CD14-positive monocyte (primary cell): Measurements from ENCODE around the gene HARBI1. TPM values are rescaled to one million over a fixed set of nuclear protein-coding genes. Genes with fewer than 3 reads are reported as not detected.

Experiments
- DNase-seq, 3 donors: peaks; one replicate each; pipeline ENCODE4 v3.0.0-alpha.2; 2011 to 2022
- H2AFZ ChIP-seq: 2 replicates; pipeline ENCODE4 v1.6.0; 2012; ENCODE audit warnings: mild to moderate bottlenecking, low read depth, low read length, inconsistent platforms; ENCODE audit not compliant: insufficient read depth, poor library complexity, severe bottlenecking
- H3K27ac ChIP-seq, 2 donors: 1 replicate in 1 of 2; 2 replicates in 1 of 2; pipeline ENCODE4 v1.5.1; 2012 to 2013; ENCODE audit warnings: low read length in 2 of 2, control low read depth in 1 of 2, inconsistent platforms in 1 of 2, low read depth in 1 of 2, mild to moderate bottlenecking in 1 of 2
- H3K27me3 ChIP-seq, 2 donors: one replicate each; pipeline versions ENCODE4 v1.6.0 to v1.6.1; 2011 to 2013; ENCODE audit warnings: low read length in 2 of 2; ENCODE audit not compliant: control insufficient read depth in 2 of 2, insufficient read depth in 2 of 2
- H3K36me3 ChIP-seq, 2 donors: replicated peaks in 1 of 2; 1 replicate in 1 of 2; 2 replicates in 1 of 2; pipeline versions ENCODE4 v1.5.1 to v1.6.1; 2012 to 2013; ENCODE audit warnings: low read length in 2 of 2, control low read depth in 1 of 2, inconsistent platforms in 1 of 2, mild to moderate bottlenecking in 1 of 2; ENCODE audit not compliant: insufficient read depth in 2 of 2, control insufficient read depth in 1 of 2
- H3K4me1 ChIP-seq, 2 donors: 1 replicate in 1 of 2; 2 replicates in 1 of 2; pipeline versions ENCODE4 v1.5.1 to v1.6.1; 2012 to 2013; ENCODE audit warnings: low read length in 2 of 2, control low read depth in 1 of 2, inconsistent platforms in 1 of 2, mild to moderate bottlenecking in 1 of 2, moderate library complexity in 1 of 2; ENCODE audit not compliant: insufficient read depth in 2 of 2, control insufficient read depth in 1 of 2
- H3K4me2 ChIP-seq: replicated peaks from 2 replicates; pipeline ENCODE3; 2012; ENCODE audit warnings: low read length, moderate library complexity, mild to moderate bottlenecking; ENCODE audit not compliant: poor library complexity, severe bottlenecking; ENCODE audit errors: extremely low read depth
- H3K4me3 ChIP-seq, 3 experiments: fragments of 200-600 bp in 1 of 3; sonication (generic) in 1 of 3; replicated peaks in 1 of 3; 1 replicate in 2 of 3; 2 replicates in 1 of 3; pipeline ENCODE4 v1.5.1; 2011 to 2013; ENCODE audit warnings: low read length in 3 of 3, mild to moderate bottlenecking in 3 of 3, control low read depth in 2 of 3, low read depth in 2 of 3, inconsistent platforms in 1 of 3, moderate library complexity in 1 of 3
- H3K79me2 ChIP-seq: 2 replicates; pipeline ENCODE4 v1.6.0; 2012; ENCODE audit warnings: mild to moderate bottlenecking, control low read depth, inconsistent platforms, low read length, moderate library complexity; ENCODE audit not compliant: insufficient read depth
- H3K9ac ChIP-seq: 2 replicates; pipeline ENCODE4 v1.6.0; 2017; ENCODE audit warnings: low read length, mild to moderate bottlenecking; ENCODE audit not compliant: insufficient read depth, poor library complexity, severe bottlenecking
- H3K9me3 ChIP-seq, 2 donors: replicated peaks in 1 of 2; 1 replicate in 1 of 2; 2 replicates in 1 of 2; pipeline versions ENCODE4 v1.5.1 to v1.6.1; 2012 to 2013; ENCODE audit warnings: low read length in 2 of 2, control low read depth in 1 of 2; ENCODE audit not compliant: control insufficient read depth in 1 of 2, insufficient read depth in 1 of 2
- H4K20me1 ChIP-seq: 2 replicates; pipeline ENCODE4 v1.6.0; 2012; ENCODE audit warnings: mild to moderate bottlenecking, low read length, control low read depth, moderate library complexity; ENCODE audit not compliant: insufficient read depth
- H3K27ac Mint-ChIP-seq, 7 donors: one replicate each; pipeline ENCODE4 v1.8.0; 2020; ENCODE audit warnings: mild to moderate bottlenecking in 7 of 7, mixed read lengths in 7 of 7, moderate library complexity in 6 of 7, inconsistent platforms in 2 of 7
- H3K27me3 Mint-ChIP-seq, 3 donors: one replicate each; pipeline ENCODE4 v1.8.0; 2021 to 2022; ENCODE audit warnings: low read depth in 3 of 3, mild to moderate bottlenecking in 3 of 3, mixed read lengths in 3 of 3, moderate library complexity in 3 of 3, inconsistent platforms in 1 of 3
- H3K36me3 Mint-ChIP-seq, 2 donors: one replicate each; pipeline ENCODE4 v1.8.0; 2020; ENCODE audit warnings: mixed read lengths in 2 of 2, inconsistent platforms in 1 of 2, mild to moderate bottlenecking in 1 of 2
- H3K4me1 Mint-ChIP-seq: one replicate; pipeline ENCODE4 v1.8.0; 2020; ENCODE audit warnings: mild to moderate bottlenecking, mixed read lengths
- H3K4me3 Mint-ChIP-seq, 2 donors: one replicate each; pipeline ENCODE4 v1.8.0; 2020; ENCODE audit warnings: mild to moderate bottlenecking in 2 of 2, mixed read lengths in 2 of 2, moderate library complexity in 1 of 2
- H3K9me3 Mint-ChIP-seq, 7 donors: one replicate each; pipeline ENCODE4 v1.8.0; 2020 to 2022; ENCODE audit warnings: mixed read lengths in 7 of 7, mild to moderate bottlenecking in 6 of 7, moderate library complexity in 6 of 7, inconsistent platforms in 2 of 7
- CTCF ChIP-seq: fragments of 200-600 bp; IDR thresholded peaks from one replicate; pipeline ENCODE4 v1.8.0; 2022; ENCODE audit warnings: antibody characterized with exemption, mild to moderate bottlenecking
- WGBS: methylation state at CpG from one replicate; pipeline ENCODE4 v1.1.5; 2013; ENCODE audit warnings: missing lambda C conversion rate; ENCODE audit not compliant: insufficient coverage; 5-methylcytosine and 5-hydroxymethylcytosine counted together
- intact Hi-C, 2 donors: fragments of 100-400 bp; cut with micrococcal nuclease; formaldehyde crosslinking; loops; one replicate each; pipeline versions ENCODE4 v1.15.0 to v1.15.1; 2023
- polyA plus RNA-seq, 3 donors: library from polyadenylated mRNA; depleted of rRNA in 1 of 3; unstranded in 2 of 3; stranded (reverse) in 1 of 3; fragments of 300-500 nt in 2 of 3; fragments of >200 nt in 1 of 3; fragmentation: Illumina TruSeq in 2 of 3; gene quantifications; 1 replicate in 2 of 3; 2 replicates in 1 of 3; pipeline ENCODE4 v1.2.3, GENCODE V29; 2012 to 2021

The HARBI1 gene
- polyA plus RNA-seq, 3 donors = 2.1 to 4.4 (median 2.1) TPM

- H3K27me3 ChIP-seq = no peaks in the 10 kb centered on the region
- no peaks in the 10 kb centered on the region for H3K4me1 ChIP-seq
- peaks cover 55 to 82% of the 10 kb centered on the region in 2 donors for H3K36me3 ChIP-seq
- H3K4me1 Mint-ChIP-seq = no peaks in the 10 kb centered on the region
- H3K4me2 ChIP-seq = no peak overlapping the region
- no peaks in the 10 kb centered on the region for H3K9me3 ChIP-seq
- no peak overlapping the region for H3K4me3 ChIP-seq
- peaks cover 53 to 73% of the 10 kb centered on the region in 2 donors for H3K36me3 Mint-ChIP-seq
- H3K4me3 Mint-ChIP-seq = no peak overlapping the region
- H3K79me2 ChIP-seq = peaks cover 34% of the 10 kb centered on the region
- no CpG with 5 or more reads among the region's 2 CpGs for WGBS
- no peaks in the 10 kb centered on the region for H3K27me3 Mint-ChIP-seq
- H3K27ac ChIP-seq = no peak overlapping the region
- DNase-seq = no peak
- no peak for TF ChIP-seq CTCF
- H4K20me1 ChIP-seq = peaks cover 45% of the 10 kb centered on the region
- intact Hi-C loops = no loop called here
- no peak overlapping the region for H3K9ac ChIP-seq
- H2AFZ ChIP-seq = no peak overlapping the region
- H3K27ac Mint-ChIP-seq = peak overlapping the region in 1 of 7 donors; percentile 30
- no peaks in the 10 kb centered on the region for H3K9me3 Mint-ChIP-seq
Observed at GRCh38 chr11:46631676-46632075, 14.6 kb upstream of the HARBI1 start.

- no peak overlapping the region for H3K27ac Mint-ChIP-seq
- no peak for DNase-seq
- H3K9me3 Mint-ChIP-seq = peaks cover 0 to 1% (median 0%) of the 10 kb centered on the region in 7 donors
- no peaks in the 10 kb centered on the region for H3K4me1 Mint-ChIP-seq
- TF ChIP-seq CTCF = no peak
- Histone ChIP-seq H2AFZ (no peak overlapping the region), H3K36me3 (peaks cover 66 to 84% of the 10 kb centered on the region in 2 donors), H4K20me1 (peaks cover 53% of the 10 kb centered on the region), H3K9me3 (no peaks in the 10 kb centered on the region), H3K4me2 (no peak overlapping the region), H3K27ac (no peak overlapping the region), H3K4me3 (no peak overlapping the region), H3K27me3 (no peaks in the 10 kb centered on the region), H3K9ac (no peak overlapping the region), H3K4me1 (no peaks in the 10 kb centered on the region), H3K79me2 (peaks cover 39% of the 10 kb centered on the region)
- H3K36me3 Mint-ChIP-seq = peaks cover 48 to 76% of the 10 kb centered on the region in 2 donors
- no CpG with 5 or more reads among the region's 1 CpG for WGBS
- H3K27me3 Mint-ChIP-seq = no peaks in the 10 kb centered on the region
- no peak overlapping the region for H3K4me3 Mint-ChIP-seq
- intact Hi-C loops = no loop called here
Observed at GRCh38 chr11:46630237-46630636, 13.2 kb upstream of the HARBI1 start.
